Astrocyte (in vitro differentiated cells and primary cell): ENCODE data around the gene SLC38A9. TPM values are rescaled to one million over a fixed set of nuclear protein-coding genes. Genes with fewer than 3 reads are reported as not detected.
A peak's percentile ranks its signal among the peaks of the same experiment; 100 is the strongest.

Experiments used
- DNase-seq: peaks from one replicate; pipeline ENCODE4 v3.0.0-alpha.2; 2010; ENCODE audit warnings: low read depth
- FAIRE-seq: peaks from 2 replicates; lab custom pipeline; 2011; peaks lifted over from hg19 to GRCh38; lab: Jason Lieb, UNC
- H2AFZ ChIP-seq: 2 replicates; pipeline ENCODE4 v1.6.0; 2012; ENCODE audit warnings: low read depth, low read length, inconsistent platforms
- H3K27ac ChIP-seq: 2 replicates; pipeline ENCODE4 v1.5.1; 2011; ENCODE audit warnings: low read depth, low read length, inconsistent platforms
- H3K27me3 ChIP-seq: 2 replicates; pipeline ENCODE4 v1.6.0; 2011; ENCODE audit warnings: low read length, inconsistent platforms; ENCODE audit not compliant: insufficient read depth
- H3K36me3 ChIP-seq: 2 replicates; pipeline ENCODE4 v1.5.1; 2011; ENCODE audit warnings: low read length, inconsistent platforms; ENCODE audit not compliant: insufficient read depth
- H3K4me1 ChIP-seq: 2 replicates; pipeline ENCODE4 v1.5.1; 2011; ENCODE audit warnings: low read length, inconsistent platforms; ENCODE audit not compliant: insufficient read depth
- H3K4me2 ChIP-seq: 2 replicates; pipeline ENCODE4 v1.6.0; 2012; ENCODE audit warnings: low read length, inconsistent platforms
- H3K4me3 ChIP-seq: 2 replicates; pipeline ENCODE4 v1.5.1; 2011; ENCODE audit warnings: low read depth, mild to moderate bottlenecking, low read length, inconsistent platforms; ENCODE audit not compliant: insufficient read depth
- H3K79me2 ChIP-seq: 2 replicates; pipeline ENCODE4 v1.6.0; 2012; ENCODE audit warnings: mild to moderate bottlenecking, low read length, inconsistent platforms; ENCODE audit not compliant: insufficient read depth
- H3K9ac ChIP-seq: 2 replicates; pipeline ENCODE4 v1.6.0; 2012; ENCODE audit warnings: mild to moderate bottlenecking, low read length, inconsistent platforms
- H3K9me3 ChIP-seq: 2 replicates; pipeline ENCODE4 v1.5.1; 2012; ENCODE audit warnings: low read depth, mild to moderate bottlenecking, low read length, inconsistent platforms; ENCODE audit not compliant: insufficient read depth
- H4K20me1 ChIP-seq: 2 replicates; pipeline ENCODE4 v1.6.0; 2012; ENCODE audit warnings: low read length, inconsistent platforms; ENCODE audit not compliant: insufficient read depth
- H3K27ac Mint-ChIP-seq: one replicate; pipeline ENCODE4 v1.8.0; 2021; ENCODE audit warnings: mild to moderate bottlenecking, mixed read lengths; ENCODE audit not compliant: unreplicated experiment
- H3K27me3 Mint-ChIP-seq: one replicate; pipeline ENCODE4 v1.8.0; 2021; ENCODE audit warnings: low read depth, mixed read lengths; ENCODE audit not compliant: unreplicated experiment
- H3K36me3 Mint-ChIP-seq: one replicate; pipeline ENCODE4 v1.8.0; 2021; ENCODE audit warnings: low read depth, mixed read lengths; ENCODE audit not compliant: unreplicated experiment
- H3K4me1 Mint-ChIP-seq: one replicate; pipeline ENCODE4 v1.8.0; 2021; ENCODE audit warnings: low read depth, mixed read lengths; ENCODE audit not compliant: unreplicated experiment
- H3K4me3 Mint-ChIP-seq: one replicate; pipeline ENCODE4 v1.8.0; 2021; ENCODE audit warnings: mild to moderate bottlenecking, moderate library complexity, mixed read lengths; ENCODE audit not compliant: unreplicated experiment
- H3K9me3 Mint-ChIP-seq: one replicate; pipeline ENCODE4 v1.8.0; 2021; ENCODE audit warnings: mild to moderate bottlenecking, mixed read lengths; ENCODE audit not compliant: unreplicated experiment
- CTCF ChIP-seq: IDR thresholded peaks from 2 replicates; pipeline ENCODE4 v1.5.1; 2011; ENCODE audit warnings: low read depth, mild to moderate bottlenecking, inconsistent platforms, low read length, moderate library complexity; ENCODE audit not compliant: insufficient read depth
- EZH2 ChIP-seq: IDR thresholded peaks from 2 replicates; pipeline ENCODE4 v1.6.1; 2012; ENCODE audit warnings: mild to moderate bottlenecking, low read length, inconsistent platforms; ENCODE audit not compliant: insufficient read depth
- total RNA-seq: library from RNA; stranded (reverse); gene quantifications from 2 replicates; pipeline ENCODE4 v1.2.1, GENCODE V29; 2021

The SLC38A9 gene
- total RNA-seq, 1 donor from 2014 or later = 30.0 TPM

- DNase-seq = no peak
- TF ChIP-seq CTCF = no peak
- TF ChIP-seq EZH2 = no peak
- no peaks in the 10 kb centered on the region for H3K4me1 ChIP-seq
- H3K36me3 Mint-ChIP-seq = no peaks in the 10 kb centered on the region
- no peaks in the 10 kb centered on the region for H3K9me3 Mint-ChIP-seq
- no peaks in the 10 kb centered on the region for H3K36me3 ChIP-seq
- no peaks in the 10 kb centered on the region for H3K9me3 ChIP-seq
- no peak overlapping the region for H3K4me2 ChIP-seq
- H3K27ac ChIP-seq = no peak overlapping the region
- H3K27me3 Mint-ChIP-seq = no peaks in the 10 kb centered on the region
- no peak overlapping the region for H3K9ac ChIP-seq
- no peaks in the 10 kb centered on the region for H3K79me2 ChIP-seq
- no peaks in the 10 kb centered on the region for H3K27me3 ChIP-seq
- H3K4me1 Mint-ChIP-seq = peaks cover 8% of the 10 kb centered on the region
- H3K4me3 ChIP-seq = no peak overlapping the region
- H2AFZ ChIP-seq = no peak overlapping the region
- no peak overlapping the region for H3K4me3 Mint-ChIP-seq
- H3K27ac Mint-ChIP-seq = no peak overlapping the region
- no peak for FAIRE-seq
- H4K20me1 ChIP-seq = no peaks in the 10 kb centered on the region
Measured at GRCh38 chr5:55583578-55583977, 128.5 kb downstream of the SLC38A9 start.

- TF ChIP-seq EZH2 (no peak), CTCF (no peak)
- H3K79me2 ChIP-seq = no peaks in the 10 kb centered on the region
- no peaks in the 10 kb centered on the region for H3K27me3 ChIP-seq
- no peak overlapping the region for H3K4me3 Mint-ChIP-seq
- peaks cover 17% of the 10 kb centered on the region for H3K4me1 Mint-ChIP-seq
- no peaks in the 10 kb centered on the region for H3K9me3 Mint-ChIP-seq
- H3K27me3 Mint-ChIP-seq = no peaks in the 10 kb centered on the region
- FAIRE-seq = no peak
- H3K9me3 ChIP-seq = no peaks in the 10 kb centered on the region
- H3K27ac Mint-ChIP-seq = no peak overlapping the region
- no peaks in the 10 kb centered on the region for H4K20me1 ChIP-seq
- H3K36me3 ChIP-seq = no peaks in the 10 kb centered on the region
- H3K27ac ChIP-seq = no peak overlapping the region
- no peak overlapping the region for H2AFZ ChIP-seq
- no peak overlapping the region for H3K4me3 ChIP-seq
- H3K4me2 ChIP-seq = no peak overlapping the region
- H3K4me1 ChIP-seq = peaks cover 8% of the 10 kb centered on the region
- no peak for DNase-seq
- H3K36me3 Mint-ChIP-seq = no peaks in the 10 kb centered on the region
- H3K9ac ChIP-seq = no peak overlapping the region
Measured at GRCh38 chr5:55582256-55582655, 129.9 kb downstream of the SLC38A9 start.

- DNase-seq = no peak
- H3K36me3 Mint-ChIP-seq = no peaks in the 10 kb centered on the region
- no peaks in the 10 kb centered on the region for H3K9me3 ChIP-seq
- peaks cover 29% of the 10 kb centered on the region for H3K4me1 Mint-ChIP-seq
- no peaks in the 10 kb centered on the region for H4K20me1 ChIP-seq
- H2AFZ ChIP-seq = no peak overlapping the region
- no peak overlapping the region for H3K4me3 Mint-ChIP-seq
- H3K4me2 ChIP-seq = no peak overlapping the region
- no peaks in the 10 kb centered on the region for H3K79me2 ChIP-seq
- no peak for TF ChIP-seq EZH2
- no peaks in the 10 kb centered on the region for H3K27me3 ChIP-seq
- H3K4me1 ChIP-seq = peaks cover 10% of the 10 kb centered on the region
- FAIRE-seq = no peak
- H3K27me3 Mint-ChIP-seq = no peaks in the 10 kb centered on the region
- H3K36me3 ChIP-seq = no peaks in the 10 kb centered on the region
- no peaks in the 10 kb centered on the region for H3K9me3 Mint-ChIP-seq
- H3K4me3 ChIP-seq = no peak overlapping the region
- H3K27ac Mint-ChIP-seq = peak overlapping the region; percentile 26
- H3K9ac ChIP-seq = no peak overlapping the region
- H3K27ac ChIP-seq = no peak overlapping the region
Measured at GRCh38 chr5:55580042-55580441, 132.1 kb downstream of the SLC38A9 start.
